Activated T-helper 17 cell treated with anti-CD3 and anti-CD28 coated beads, Interleukin-2, amount 50 U/mL, for 72 hours (primary cell): ENCODE measurements around the gene FOXJ1. TPM values are rescaled to one million over a fixed set of nuclear protein-coding genes. Genes with fewer than 3 reads are reported as not detected.

Source experiments
- ATAC-seq: fragments of 150-1000 bp; cut with Tn5 transposase; replicated peaks from 2 replicates; pipeline ENCODE4 v1.10.0; 2021; ENCODE audit warnings: mild to moderate bottlenecking, moderate library complexity
- H3K27ac Mint-ChIP-seq: one replicate; pipeline ENCODE4 v1.8.0; 2022; ENCODE audit warnings: mixed read lengths
- H3K27me3 Mint-ChIP-seq: one replicate; pipeline ENCODE4 v1.8.0; 2022; ENCODE audit warnings: mixed read lengths
- H3K36me3 Mint-ChIP-seq: one replicate; pipeline ENCODE4 v1.8.0; 2022; ENCODE audit warnings: low read depth, mild to moderate bottlenecking, mixed read lengths
- H3K4me1 Mint-ChIP-seq: one replicate; pipeline ENCODE4 v1.8.0; 2022; ENCODE audit warnings: mixed read lengths
- H3K4me3 Mint-ChIP-seq: one replicate; pipeline ENCODE4 v1.8.0; 2022; ENCODE audit warnings: mild to moderate bottlenecking, mixed read lengths
- H3K9me3 Mint-ChIP-seq: one replicate; pipeline ENCODE4 v1.8.0; 2022; ENCODE audit warnings: mixed read lengths
- total RNA-seq, 2 donors: library from RNA; stranded (reverse); gene quantifications; one replicate each; pipeline ENCODE4 v1.2.3, GENCODE V29; 2022

FOXJ1 gene
- total RNA-seq, 2 donors from 2014 or later = 0.15 TPM; not detected in 1

DNA sequence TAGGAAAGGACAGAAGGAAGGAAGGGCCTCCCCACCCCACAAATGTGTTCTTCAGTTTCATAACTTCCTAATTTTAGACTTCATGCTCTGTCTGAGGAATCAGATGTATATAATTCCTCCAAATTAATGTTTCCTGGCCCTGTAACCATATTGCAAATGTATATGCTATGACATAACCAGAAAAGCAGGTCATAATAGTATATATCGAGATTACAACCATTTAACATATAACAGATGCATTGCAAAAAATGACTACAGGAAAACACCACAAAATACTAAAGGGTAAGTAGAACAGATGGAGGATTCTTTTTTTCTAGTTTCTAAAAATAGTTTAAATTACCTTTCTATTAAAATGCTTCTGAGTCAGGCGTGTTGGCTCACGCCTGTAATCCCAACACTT is 34.3 kb downstream of the FOXJ1 start:
- no peaks in the 10 kb centered on the region for H3K9me3 Mint-ChIP-seq

DNA sequence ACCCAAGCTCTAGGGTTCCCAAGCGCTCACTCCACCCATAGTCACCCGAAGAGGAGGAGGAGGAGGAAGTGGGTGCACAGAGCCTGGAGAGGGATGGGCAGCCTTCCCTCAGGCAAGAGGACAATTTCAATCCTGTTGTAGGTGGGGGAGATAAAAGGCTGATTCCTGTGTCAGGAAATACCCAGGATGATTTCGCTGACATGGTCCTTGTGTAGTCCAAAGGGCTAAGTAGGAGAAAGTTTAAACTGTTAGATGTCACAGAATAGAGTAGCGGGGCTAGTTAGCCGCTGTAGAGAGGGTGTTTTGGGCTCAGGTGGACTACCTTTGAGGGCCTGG is 36.2 kb downstream of the FOXJ1 start:
- no peaks in the 10 kb centered on the region for H3K9me3 Mint-ChIP-seq
- H3K27ac Mint-ChIP-seq = peak overlapping the region; percentile 72
- H3K36me3 Mint-ChIP-seq = peaks cover 27% of the 10 kb centered on the region

More for the DNA sequence above, 34.3 kb downstream of the FOXJ1 start:
- peaks cover 13% of the 10 kb centered on the region for H3K36me3 Mint-ChIP-seq
- peaks cover 4% of the 10 kb centered on the region for H3K4me1 Mint-ChIP-seq
- H3K27ac Mint-ChIP-seq = no peak overlapping the region
- H3K27me3 Mint-ChIP-seq = no peaks in the 10 kb centered on the region
- H3K4me3 Mint-ChIP-seq = no peak overlapping the region
- ATAC-seq = no peak

DNA sequence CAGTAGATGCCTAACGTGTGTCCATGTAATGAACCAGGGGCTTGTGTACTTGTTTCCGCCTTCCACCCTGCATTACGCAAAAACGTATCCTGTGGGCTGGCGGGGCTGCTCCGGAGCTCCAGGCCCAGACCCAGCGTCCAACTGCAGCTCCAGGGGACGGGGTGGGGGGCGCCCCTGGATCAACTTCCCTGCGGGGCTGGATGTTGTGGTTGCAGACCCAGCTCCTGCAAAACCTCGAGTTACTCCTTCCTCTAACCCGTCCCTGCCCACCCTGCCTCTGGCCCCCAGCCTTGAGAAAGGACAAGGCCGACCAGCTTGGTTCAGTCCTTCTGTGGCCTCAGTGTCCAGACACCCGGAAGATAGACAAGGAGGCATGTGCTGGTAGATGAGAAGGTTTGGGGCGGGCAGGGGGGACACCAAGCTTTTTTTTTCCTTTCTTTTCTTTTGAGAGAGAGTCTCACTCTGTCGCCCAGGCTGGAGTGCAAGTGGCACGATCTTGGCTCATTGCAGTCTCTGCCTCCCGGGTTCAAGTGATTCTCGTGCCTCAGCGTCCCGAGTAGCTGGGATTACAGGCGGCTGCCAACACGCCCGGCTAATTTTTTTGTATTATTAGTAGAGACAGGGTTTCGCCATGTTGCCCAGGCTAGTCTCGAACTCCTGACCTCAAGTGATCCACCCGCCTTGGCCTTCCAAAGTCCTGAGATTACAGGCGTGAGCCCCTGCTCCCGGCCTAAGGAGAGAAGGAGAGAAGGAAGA is 36.7 kb downstream of the FOXJ1 start:
- Mint-ChIP-seq H3K27me3 (no peaks in the 10 kb centered on the region), H3K36me3 (peaks cover 33% of the 10 kb centered on the region), H3K27ac (peak overlapping the region; percentile 97), H3K4me1 (peaks cover 12% of the 10 kb centered on the region), H3K4me3 (peak overlapping the region; percentile 94), H3K9me3 (no peaks in the 10 kb centered on the region)
- no peak for ATAC-seq

More for the DNA sequence above, 36.2 kb downstream of the FOXJ1 start:
- peak overlapping the region; percentile 94 for H3K4me3 Mint-ChIP-seq
- ATAC-seq = no peak
- peaks cover 11% of the 10 kb centered on the region for H3K4me1 Mint-ChIP-seq
- H3K27me3 Mint-ChIP-seq = no peaks in the 10 kb centered on the region

DNA sequence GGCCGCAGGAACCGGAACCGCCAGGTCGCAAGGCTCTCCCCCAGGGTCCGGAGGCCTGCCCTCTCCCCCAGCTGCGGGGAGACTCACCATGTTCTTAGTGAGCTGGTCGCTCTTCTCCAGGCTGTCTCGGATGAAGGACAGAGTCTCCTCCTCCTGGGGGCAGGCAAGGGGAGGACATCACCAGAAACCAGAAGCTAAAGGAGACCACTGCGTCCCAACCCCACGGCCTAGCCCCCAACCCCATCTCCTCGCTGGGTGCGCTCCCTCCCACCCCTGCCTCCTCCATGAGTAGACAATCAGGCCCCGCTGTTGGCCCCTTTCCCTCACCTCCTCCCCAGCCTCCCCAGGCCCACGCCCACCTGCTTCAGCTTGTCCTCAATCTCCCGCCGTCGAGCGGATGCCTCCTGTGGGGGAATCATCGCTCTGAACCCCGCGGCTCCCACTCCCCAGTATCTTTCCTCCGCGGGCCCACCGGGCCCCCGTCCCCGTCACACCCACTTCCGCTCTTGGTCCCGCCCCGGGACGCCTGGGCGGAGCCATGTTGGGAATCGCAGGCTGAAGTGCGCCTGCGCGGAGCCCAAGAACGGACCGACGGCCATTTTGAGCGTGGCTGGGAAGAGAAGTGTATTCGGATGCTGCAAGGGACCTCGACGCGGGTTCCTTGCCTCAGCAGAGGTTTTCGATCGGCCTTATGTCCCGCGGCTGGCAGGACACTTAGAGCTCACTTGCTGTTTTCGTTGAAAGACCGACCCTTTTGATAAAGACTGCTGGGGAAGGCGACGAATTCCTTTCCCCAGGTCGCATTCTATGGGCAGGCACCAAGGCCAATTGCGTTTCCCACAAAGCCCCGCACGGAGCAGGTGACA is 37.5 kb downstream of the FOXJ1 start, which contains the start of gene EXOC7:
Gene EXOC7 (minus strand): TSS at position 514 of the 866 bp plus-strand sequence. CDS start 95 bp downstream, at position 419.
- H3K36me3 Mint-ChIP-seq = peaks cover 41% of the 10 kb centered on the region
- ATAC-seq = peak; percentile 95
- peak within 1 kb of the TSS; percentile 97 for H3K27ac Mint-ChIP-seq
- H3K4me3 Mint-ChIP-seq = peak within 1 kb of the TSS; percentile 94
- H3K9me3 Mint-ChIP-seq = no peaks in the 10 kb centered on the region
- peaks cover 12% of the 10 kb centered on the region for H3K4me1 Mint-ChIP-seq
- no peaks in the 10 kb centered on the region for H3K27me3 Mint-ChIP-seq

DNA sequence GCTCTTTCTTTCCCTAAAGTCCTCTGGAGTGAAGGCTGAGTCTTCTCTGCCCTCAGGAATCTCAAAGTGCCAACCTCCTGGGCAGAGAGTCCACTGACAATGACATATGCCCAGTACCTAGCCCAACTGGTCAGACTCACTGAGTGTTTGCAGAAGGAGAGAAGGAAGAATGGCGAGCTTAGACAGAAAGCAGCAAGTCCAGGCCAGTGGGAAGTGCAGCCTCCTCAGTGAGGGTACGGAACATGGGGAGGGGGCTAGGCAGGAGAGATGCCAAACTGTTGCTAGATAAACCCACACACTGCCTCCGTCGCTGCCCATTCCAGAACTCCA is 38.1 kb downstream of the FOXJ1 start:
- no peaks in the 10 kb centered on the region for H3K27me3 Mint-ChIP-seq
- H3K27ac Mint-ChIP-seq = peak overlapping the region; percentile 97
- H3K4me3 Mint-ChIP-seq = peak overlapping the region; percentile 94
- no peaks in the 10 kb centered on the region for H3K9me3 Mint-ChIP-seq
- ATAC-seq = no peak
- peaks cover 12% of the 10 kb centered on the region for H3K4me1 Mint-ChIP-seq
- peaks cover 47% of the 10 kb centered on the region for H3K36me3 Mint-ChIP-seq

DNA sequence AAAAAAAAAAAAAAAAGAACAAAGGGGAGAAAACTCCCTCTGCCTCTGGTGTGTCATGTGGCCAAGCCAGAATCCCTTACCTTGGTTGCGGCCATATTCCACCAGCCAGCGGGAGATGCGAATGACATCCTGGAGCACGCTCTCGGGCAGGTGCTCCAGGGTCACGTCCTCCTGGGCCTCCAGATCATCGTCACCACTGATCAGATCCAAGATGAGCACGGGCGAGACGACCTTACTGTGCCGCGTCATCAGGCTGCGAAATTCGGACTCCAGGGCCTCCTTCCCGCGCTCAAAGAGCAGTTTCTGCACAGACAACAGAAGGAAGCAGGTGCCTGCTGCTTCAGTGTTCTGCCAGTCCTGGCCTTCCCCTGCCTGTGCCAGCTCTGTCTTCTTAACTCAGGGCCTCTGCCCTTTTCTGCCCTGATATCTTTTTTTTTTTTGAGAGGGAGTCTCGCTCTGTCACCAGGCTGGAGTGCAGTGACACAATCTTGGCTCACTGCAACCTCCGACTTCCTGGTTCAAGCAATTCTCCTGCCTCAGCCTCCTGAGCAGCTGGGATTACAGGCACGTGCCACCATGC is 43.2 kb downstream of the FOXJ1 start:
- Mint-ChIP-seq H3K9me3 (no peaks in the 10 kb centered on the region), H3K36me3 (peaks cover 86% of the 10 kb centered on the region), H3K27me3 (no peaks in the 10 kb centered on the region), H3K4me3 (no peak overlapping the region), H3K27ac (no peak overlapping the region), H3K4me1 (peaks cover 12% of the 10 kb centered on the region)
- ATAC-seq = no peak

DNA sequence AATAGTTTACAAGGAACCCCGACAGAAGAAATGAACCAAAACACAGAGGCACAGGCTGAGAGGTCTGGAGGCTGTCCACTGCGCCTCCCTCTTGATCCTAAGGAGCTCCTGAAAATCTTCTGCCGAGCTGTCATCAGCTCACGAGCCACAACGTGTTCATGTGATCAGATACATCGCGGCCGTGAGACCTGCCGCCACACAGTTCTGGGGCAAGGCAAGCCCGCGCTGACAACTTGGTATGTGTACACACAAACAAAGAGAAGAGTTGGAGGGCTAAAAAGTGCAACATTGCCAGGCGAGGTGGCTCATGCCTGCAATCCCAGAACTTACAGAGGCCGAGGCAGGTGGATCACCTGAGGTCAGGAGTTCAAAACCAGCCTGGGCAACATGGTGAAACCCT is 45.1 kb downstream of the FOXJ1 start:
- Mint-ChIP-seq H3K27me3 (no peaks in the 10 kb centered on the region), H3K27ac (no peak overlapping the region), H3K4me1 (peaks cover 4% of the 10 kb centered on the region), H3K4me3 (no peak overlapping the region), H3K9me3 (no peaks in the 10 kb centered on the region), H3K36me3 (peaks cover 86% of the 10 kb centered on the region)
- no peak for ATAC-seq

DNA sequence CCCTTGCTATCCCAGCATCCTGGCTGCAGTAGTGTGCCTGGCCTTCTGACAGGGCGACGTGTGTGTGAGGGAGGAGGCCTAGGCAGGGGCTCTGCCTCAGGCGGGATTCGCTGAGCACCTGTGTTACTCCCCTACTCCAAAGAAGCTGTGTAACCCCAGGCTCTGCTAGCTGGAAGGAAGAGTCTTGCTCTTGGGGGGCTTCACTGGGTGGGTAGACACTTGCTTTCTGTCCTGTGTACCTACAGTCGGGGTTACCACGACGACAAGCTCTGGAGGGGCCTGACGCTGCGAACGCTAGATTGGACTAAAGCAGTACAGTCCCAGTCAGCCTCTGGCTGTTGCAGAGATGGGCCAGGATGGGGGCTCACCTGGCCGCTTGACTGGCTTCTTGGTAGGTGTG is 47.0 kb downstream of the FOXJ1 start:
- no peaks in the 10 kb centered on the region for H3K27me3 Mint-ChIP-seq
- H3K4me3 Mint-ChIP-seq = no peak overlapping the region
- H3K4me1 Mint-ChIP-seq = no peaks in the 10 kb centered on the region
- no peak overlapping the region for H3K27ac Mint-ChIP-seq
- ATAC-seq = no peak
- no peaks in the 10 kb centered on the region for H3K9me3 Mint-ChIP-seq
- peaks cover 87% of the 10 kb centered on the region for H3K36me3 Mint-ChIP-seq

DNA sequence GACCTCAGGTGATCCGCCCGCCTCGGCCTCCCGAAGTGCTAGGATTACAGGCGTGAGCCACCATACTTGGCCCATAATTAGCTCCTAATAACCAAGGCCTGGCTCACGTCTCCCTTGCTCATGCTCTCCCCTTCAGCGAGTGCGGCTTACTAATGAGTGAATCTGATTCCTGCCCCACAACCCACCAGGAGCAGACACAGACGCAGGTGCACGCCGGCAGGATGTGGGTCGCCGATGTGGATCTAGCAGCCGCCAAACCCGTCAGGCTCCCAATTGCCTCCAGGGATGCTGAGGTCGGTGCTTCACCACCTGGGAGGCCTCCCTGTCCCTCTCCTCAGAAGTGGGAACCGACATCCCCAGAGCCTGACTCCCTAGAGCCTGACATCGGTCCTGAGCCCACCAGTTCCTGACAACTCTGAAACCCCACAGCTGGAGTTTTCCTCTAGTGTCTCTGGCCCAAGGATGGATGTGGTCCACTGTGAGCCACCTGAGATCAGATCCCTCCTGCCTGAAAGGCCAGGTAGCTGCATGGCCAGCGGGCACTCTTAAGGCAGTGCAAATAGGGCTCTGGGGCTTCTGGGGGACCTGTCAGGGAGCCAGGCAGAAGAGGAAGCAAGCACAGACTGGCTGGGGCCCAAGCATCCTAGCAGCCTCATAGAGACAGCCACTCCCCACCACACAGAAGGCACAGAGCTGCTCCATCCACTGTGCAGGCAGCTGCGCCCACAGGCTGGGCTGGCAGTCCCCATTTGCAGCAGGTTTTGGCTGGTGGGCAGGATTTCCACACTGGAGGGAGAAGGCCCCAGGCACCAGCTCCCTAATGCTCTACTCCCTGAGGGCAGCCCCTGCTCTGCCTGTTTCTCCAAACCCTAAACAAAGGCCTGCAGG is 48.3 kb downstream of the FOXJ1 start:
- no peak for ATAC-seq
- H3K27me3 Mint-ChIP-seq = no peaks in the 10 kb centered on the region
- H3K4me1 Mint-ChIP-seq = no peaks in the 10 kb centered on the region
- no peaks in the 10 kb centered on the region for H3K9me3 Mint-ChIP-seq
- no peak overlapping the region for H3K27ac Mint-ChIP-seq
- peaks cover 81% of the 10 kb centered on the region for H3K36me3 Mint-ChIP-seq
- H3K4me3 Mint-ChIP-seq = no peak overlapping the region

DNA sequence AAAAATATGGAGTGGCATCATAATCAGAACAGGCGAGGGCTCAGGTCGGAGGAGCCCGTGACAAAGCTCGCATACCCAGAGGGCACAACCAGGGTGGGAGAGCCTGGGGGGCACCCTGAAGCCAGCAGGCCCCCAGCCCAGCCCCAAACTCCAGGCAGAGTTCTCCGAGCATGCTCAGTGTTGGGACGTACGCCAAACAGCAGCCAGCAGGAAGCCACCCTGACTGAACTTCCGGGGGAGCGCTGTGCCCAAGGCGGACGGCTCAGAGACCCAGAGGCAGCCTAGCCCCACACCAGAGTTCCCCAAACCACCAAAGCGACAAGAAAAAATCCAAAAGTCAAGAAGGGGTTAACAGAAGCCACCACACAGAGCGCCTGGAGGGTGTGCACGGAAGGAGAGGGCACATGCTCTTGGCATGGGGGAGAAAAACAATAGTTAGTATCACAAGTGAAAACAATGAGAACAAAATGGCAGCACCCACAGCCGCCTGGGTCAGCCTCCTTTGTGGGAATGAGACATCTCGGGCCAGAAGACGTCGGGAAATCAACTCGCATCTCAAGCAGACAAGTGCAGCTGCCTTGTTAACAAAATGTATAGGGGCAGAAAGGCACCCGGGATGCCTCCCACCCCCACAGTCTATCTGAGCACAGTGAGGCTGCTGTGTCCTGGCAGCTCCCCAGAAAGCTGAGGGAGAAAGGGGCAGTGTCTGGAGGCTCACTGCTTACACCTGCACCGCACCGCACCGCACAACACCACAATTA is 49.3 kb downstream of the FOXJ1 start:
- no peaks in the 10 kb centered on the region for H3K4me1 Mint-ChIP-seq
- peaks cover 80% of the 10 kb centered on the region for H3K36me3 Mint-ChIP-seq
- peak overlapping the region; percentile 19 for H3K4me3 Mint-ChIP-seq
- H3K27me3 Mint-ChIP-seq = no peaks in the 10 kb centered on the region
- peak overlapping the region; percentile 13 for H3K27ac Mint-ChIP-seq
- no peaks in the 10 kb centered on the region for H3K9me3 Mint-ChIP-seq
- ATAC-seq = peak; percentile 37

DNA sequence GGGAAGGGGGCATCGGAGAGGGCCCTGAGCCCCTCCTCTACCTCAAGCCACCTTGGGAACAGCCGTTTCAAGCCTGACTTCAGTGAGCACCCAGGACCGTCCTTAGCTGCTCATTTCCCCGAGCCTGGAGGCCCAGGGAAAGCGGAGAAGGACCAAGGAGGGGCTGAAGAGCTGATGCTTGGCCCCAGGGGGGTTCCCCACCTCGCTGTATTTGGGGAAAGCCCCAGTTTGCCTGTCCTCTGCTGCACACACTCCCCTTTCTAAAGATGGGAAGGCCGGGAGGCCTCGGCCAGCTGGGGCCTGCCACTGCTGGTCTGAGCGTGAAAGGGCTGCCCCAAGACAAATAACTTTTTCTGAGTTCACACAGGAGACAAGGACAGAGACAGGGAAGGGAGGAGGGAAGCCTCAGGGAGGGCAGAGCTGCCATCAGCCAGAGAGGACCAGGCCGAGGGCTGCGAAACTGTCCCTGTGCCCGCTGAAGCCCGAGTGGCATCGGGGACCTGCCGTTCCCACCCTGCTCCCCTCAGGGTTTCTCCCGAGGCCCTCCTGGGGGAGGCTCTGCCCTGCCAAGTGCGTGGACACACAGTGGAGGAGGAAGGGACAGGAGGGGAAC is 50.4 kb downstream of the FOXJ1 start:
- H3K27me3 Mint-ChIP-seq = no peaks in the 10 kb centered on the region
- peak overlapping the region; percentile 13 for H3K27ac Mint-ChIP-seq
- H3K4me3 Mint-ChIP-seq = no peak overlapping the region
- no peaks in the 10 kb centered on the region for H3K9me3 Mint-ChIP-seq
- no peak for ATAC-seq
- H3K36me3 Mint-ChIP-seq = peaks cover 80% of the 10 kb centered on the region
- no peaks in the 10 kb centered on the region for H3K4me1 Mint-ChIP-seq

DNA sequence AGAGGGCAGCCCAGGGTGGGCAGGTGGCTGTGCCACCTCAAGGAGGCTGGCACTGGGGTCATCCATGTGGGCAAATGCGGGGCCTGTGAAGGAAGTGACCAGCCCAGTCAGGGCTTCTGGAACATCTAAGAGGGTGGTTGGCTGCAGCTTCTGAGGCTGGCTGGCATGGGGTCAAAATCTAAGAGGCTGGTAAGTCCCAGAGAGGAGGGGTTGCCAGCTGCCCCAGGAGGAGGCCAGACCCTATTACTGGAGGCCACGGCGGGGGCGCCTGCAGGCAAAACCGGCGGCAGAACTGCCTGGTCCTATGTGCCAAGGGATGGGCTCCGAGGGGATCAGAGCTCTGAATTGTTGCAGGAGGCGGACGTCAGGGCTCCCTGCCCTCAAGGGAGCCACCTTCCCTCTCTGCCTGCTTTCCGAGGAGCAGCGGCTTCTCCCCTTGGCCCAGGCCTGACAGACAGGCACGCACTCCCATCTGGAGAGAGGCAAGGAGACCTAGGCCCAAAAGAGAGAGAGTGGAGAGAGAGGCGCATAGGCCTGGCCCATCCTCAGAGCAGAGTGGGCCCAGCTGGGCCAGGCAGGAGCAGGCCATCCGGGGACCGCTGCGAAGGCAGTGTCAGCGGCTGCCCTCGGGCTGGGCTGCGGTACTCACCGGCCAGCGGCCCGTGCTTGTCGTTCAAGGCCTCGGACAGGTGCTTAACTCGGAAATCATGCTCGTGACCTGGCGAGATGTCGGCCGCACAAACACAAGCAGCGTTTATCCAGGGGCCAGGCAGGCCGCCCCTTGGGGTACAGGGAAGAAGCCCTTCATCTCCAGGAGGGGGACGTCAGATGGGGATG is 51.1 kb downstream of the FOXJ1 start:
- no peak for ATAC-seq
- H3K27ac Mint-ChIP-seq = no peak overlapping the region
- no peaks in the 10 kb centered on the region for H3K4me1 Mint-ChIP-seq
- H3K4me3 Mint-ChIP-seq = no peak overlapping the region
- no peaks in the 10 kb centered on the region for H3K9me3 Mint-ChIP-seq
- H3K36me3 Mint-ChIP-seq = peaks cover 84% of the 10 kb centered on the region
- H3K27me3 Mint-ChIP-seq = no peaks in the 10 kb centered on the region
